PC-9 (cell line): ENCODE measurements around the gene HBB. TPM values are rescaled to one million over a fixed set of nuclear protein-coding genes. Genes with fewer than 3 reads are reported as not detected.

Experiments
- BruUV-seq: library from RNA; stranded (reverse); fragments of 400-500 nt; replicated peaks from 2 replicates; lab custom pipeline; 2021; lab: Mats Ljungman, UMichigan
- CTCF ChIA-PET: fragments of 300-600 bp; sonication (Branson Sonifier 250); formaldehyde crosslinking; loops from one replicate; lab custom pipeline; 2022; ENCODE audit warnings: antibody characterized with exemption; lab: Charles Lee
- POLR2A ChIA-PET: fragments of 300-600 bp; sonication (Branson Sonifier 250); formaldehyde crosslinking; loops from one replicate; lab custom pipeline; 2022; ENCODE audit warnings: antibody characterized with exemption; ENCODE audit not compliant: unreplicated experiment; lab: Charles Lee
- DNase-seq, 2 experiments: peaks; one replicate each; pipeline versions ENCODE4 v3.0.0 to v3.0.0-alpha.2; 2015 to 2022; ENCODE audit warnings: mixed read lengths in 1 of 2
- H2AFZ ChIP-seq: fragments of 200-600 bp; sonication (generic); 2 replicates; pipeline ENCODE4 v1.8.1; 2017; ENCODE audit warnings: antibody characterized with exemption
- H3F3A ChIP-seq: fragments of 200-600 bp; sonication (generic); 2 replicates; pipeline ENCODE4 v1.8.1; 2017; ENCODE audit warnings: antibody characterized with exemption, mild to moderate bottlenecking, low read depth; ENCODE audit not compliant: insufficient read depth
- H3K27ac ChIP-seq: fragments of 200-600 bp; sonication (generic); 2 replicates; pipeline ENCODE4 v1.6.1; 2016; ENCODE audit warnings: mixed run types
- H3K27me3 ChIP-seq: fragments of 200-600 bp; sonication (generic); 2 replicates; pipeline ENCODE4 v1.6.1; 2016; ENCODE audit warnings: low read depth, mixed run types; ENCODE audit not compliant: insufficient read depth
- H3K36me3 ChIP-seq: fragments of 200-600 bp; sonication (generic); 2 replicates; pipeline ENCODE4 v1.6.1; 2016; ENCODE audit warnings: low read depth, mixed run types
- H3K4me1 ChIP-seq: fragments of 200-600 bp; sonication (generic); replicated peaks from 2 replicates; pipeline ENCODE4 v1.6.1; 2016; ENCODE audit warnings: mixed run types; ENCODE audit not compliant: insufficient read depth
- H3K4me2 ChIP-seq: fragments of 200-600 bp; sonication (generic); 2 replicates; pipeline ENCODE4 v1.6.1; 2017; ENCODE audit warnings: mixed run types
- H3K4me3 ChIP-seq: fragments of 200-600 bp; sonication (generic); 2 replicates; pipeline ENCODE4 v1.6.1; 2016; ENCODE audit warnings: mixed run types
- H3K79me2 ChIP-seq: fragments of 200-600 bp; sonication (generic); 2 replicates; pipeline ENCODE4 v1.6.1; 2017; ENCODE audit warnings: low read depth, mixed run types
- H3K9me2 ChIP-seq: fragments of 200-600 bp; sonication (generic); 2 replicates; pipeline ENCODE4 v1.8.1; 2017; ENCODE audit warnings: mild to moderate bottlenecking; ENCODE audit not compliant: insufficient read depth
- H3K9me3 ChIP-seq: fragments of 200-600 bp; sonication (generic); 2 replicates; pipeline ENCODE4 v1.8.1; 2016; ENCODE audit warnings: low read depth; ENCODE audit not compliant: insufficient read depth
- H4K20me1 ChIP-seq: fragments of 200-600 bp; sonication (generic); 2 replicates; pipeline ENCODE4 v1.8.1; 2017; ENCODE audit not compliant: insufficient read depth
- EZH2 ChIP-seq: fragments of 200-600 bp; sonication (generic); IDR thresholded peaks from 2 replicates; pipeline ENCODE4 v1.8.0; 2017; ENCODE audit warnings: antibody characterized with exemption, low read depth
- intact Hi-C: fragments of 100-400 bp; cut with micrococcal nuclease; formaldehyde crosslinking; loops from one replicate; pipeline ENCODE4 v1.10.0; 2022; ENCODE audit not compliant: unreplicated experiment
- total RNA-seq: library from RNA; stranded (reverse); gene quantifications from 2 replicates; pipeline ENCODE4 v1.2.3, GENCODE V29; 2021
- TF ChIP-seq, protein P1 (sequence below): fragments of 200-600 bp; sonication (generic); conservative IDR thresholded peaks from 2 replicates; pipeline ENCODE4 v1.6.1; 2017; ENCODE audit warnings: mixed run types, antibody characterized with exemption, mild to moderate bottlenecking, moderate library complexity

Gene HBB
- total RNA-seq, 1 experiment from 2014 or later: not detected

GRCh38 chr11:5252919-5253265 is 26.0 kb upstream of the HBB start:
- no peak for DNase-seq
- POLR2A ChIA-PET: no interaction called here
- no peaks in the 10 kb centered on the region for H4K20me1 ChIP-seq

GRCh38 chr11:5252192-5252918 is 25.5 kb upstream of the HBB start:
- no peaks in the 10 kb centered on the region for H3K4me1 ChIP-seq
- no peaks in the 10 kb centered on the region for H3K9me3 ChIP-seq
- ChIA-PET CTCF (no interaction called here), POLR2A (no interaction called here)
- H3K27me3 ChIP-seq: 0 out of 2 replicates have a peak, but pooled peaks cover 2% of the 10 kb centered on the region
- H3K36me3 ChIP-seq: no peaks in the 10 kb centered on the region
- no peak overlapping the region for H2AFZ ChIP-seq
- no peaks in the 10 kb centered on the region for H4K20me1 ChIP-seq
- no peaks in the 10 kb centered on the region for H3K9me2 ChIP-seq
- H3K4me3 ChIP-seq: no peak overlapping the region
- TF ChIP-seq, protein P1, sequence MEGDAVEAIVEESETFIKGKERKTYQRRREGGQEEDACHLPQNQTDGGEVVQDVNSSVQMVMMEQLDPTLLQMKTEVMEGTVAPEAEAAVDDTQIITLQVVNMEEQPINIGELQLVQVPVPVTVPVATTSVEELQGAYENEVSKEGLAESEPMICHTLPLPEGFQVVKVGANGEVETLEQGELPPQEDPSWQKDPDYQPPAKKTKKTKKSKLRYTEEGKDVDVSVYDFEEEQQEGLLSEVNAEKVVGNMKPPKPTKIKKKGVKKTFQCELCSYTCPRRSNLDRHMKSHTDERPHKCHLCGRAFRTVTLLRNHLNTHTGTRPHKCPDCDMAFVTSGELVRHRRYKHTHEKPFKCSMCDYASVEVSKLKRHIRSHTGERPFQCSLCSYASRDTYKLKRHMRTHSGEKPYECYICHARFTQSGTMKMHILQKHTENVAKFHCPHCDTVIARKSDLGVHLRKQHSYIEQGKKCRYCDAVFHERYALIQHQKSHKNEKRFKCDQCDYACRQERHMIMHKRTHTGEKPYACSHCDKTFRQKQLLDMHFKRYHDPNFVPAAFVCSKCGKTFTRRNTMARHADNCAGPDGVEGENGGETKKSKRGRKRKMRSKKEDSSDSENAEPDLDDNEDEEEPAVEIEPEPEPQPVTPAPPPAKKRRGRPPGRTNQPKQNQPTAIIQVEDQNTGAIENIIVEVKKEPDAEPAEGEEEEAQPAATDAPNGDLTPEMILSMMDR: no peak
- TF ChIP-seq EZH2: no peak
- no peak for DNase-seq
- no peaks in the 10 kb centered on the region for H3K79me2 ChIP-seq
- intact Hi-C loops: no loop called here
- H3K4me2 ChIP-seq: no peak overlapping the region
- H3K27ac ChIP-seq: no peak overlapping the region
- no TSS peak for BruUV-seq
- no peaks in the 10 kb centered on the region for H3F3A ChIP-seq

More at GRCh38 chr11:5252919-5253265, 26.0 kb upstream of the HBB start:
- Histone ChIP-seq H3K27me3 (0 out of 2 replicates have a peak, but pooled peaks cover 2% of the 10 kb centered on the region), H3F3A (no peaks in the 10 kb centered on the region), H3K4me1 (no peaks in the 10 kb centered on the region), H3K4me2 (no peak overlapping the region), H3K4me3 (no peak overlapping the region), H3K79me2 (no peaks in the 10 kb centered on the region), H3K9me2 (no peaks in the 10 kb centered on the region), H3K27ac (no peak overlapping the region), H3K9me3 (no peaks in the 10 kb centered on the region), H3K36me3 (no peaks in the 10 kb centered on the region), H2AFZ (no peak overlapping the region)
- CTCF ChIA-PET: no interaction called here
- no TSS peak for BruUV-seq
- TF ChIP-seq, protein P1: no peak
- TF ChIP-seq EZH2: no peak
- intact Hi-C loops: no loop called here

DNA sequence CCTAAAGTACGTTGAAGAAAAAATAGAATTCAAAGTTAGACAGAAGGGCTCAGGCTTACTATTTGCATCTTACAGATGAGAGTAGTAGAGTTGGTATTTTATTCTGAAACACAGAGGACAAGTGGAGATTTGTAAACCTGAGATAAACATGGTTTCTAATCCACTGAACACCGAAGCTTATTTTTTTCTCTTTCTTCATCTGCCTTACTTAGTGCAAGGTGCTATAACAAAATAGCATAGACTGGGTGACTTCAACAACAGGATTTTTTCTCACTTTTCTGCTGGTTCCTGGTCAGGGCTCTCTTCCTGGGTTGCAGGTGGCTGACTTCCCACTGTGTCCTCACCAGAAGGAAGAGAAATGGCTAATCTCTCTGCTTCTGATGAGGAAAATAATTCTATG is 24.9 kb upstream of the HBB start:
- H2AFZ ChIP-seq: no peak overlapping the region
- H3K36me3 ChIP-seq: no peaks in the 10 kb centered on the region
- no peak overlapping the region for H3K4me3 ChIP-seq
- intact Hi-C loops: no loop called here
- H3K27ac ChIP-seq: no peak overlapping the region
- ChIA-PET POLR2A (no interaction called here), CTCF (no interaction called here)
- no peaks in the 10 kb centered on the region for H4K20me1 ChIP-seq
- TF ChIP-seq, protein P1: no peak
- TF ChIP-seq EZH2: no peak
- no peaks in the 10 kb centered on the region for H3K9me3 ChIP-seq
- H3K4me2 ChIP-seq: no peak overlapping the region
- H3K4me1 ChIP-seq: no peaks in the 10 kb centered on the region
- H3F3A ChIP-seq: no peaks in the 10 kb centered on the region
- no TSS peak for BruUV-seq
- DNase-seq: no peak
- no peaks in the 10 kb centered on the region for H3K79me2 ChIP-seq
- 0 out of 2 replicates have a peak, but pooled peaks cover 2% of the 10 kb centered on the region for H3K27me3 ChIP-seq
- no peaks in the 10 kb centered on the region for H3K9me2 ChIP-seq
